ENCODE measurements around the gene LPAR2. TPM values are rescaled to one million over a fixed set of nuclear protein-coding genes. Genes with fewer than 3 reads are reported as not detected.

LPAR2 gene
- total RNA-seq, 8 experiments from 2014 or later: 1.3 to 30.2 (median 18.2) TPM

DNA sequence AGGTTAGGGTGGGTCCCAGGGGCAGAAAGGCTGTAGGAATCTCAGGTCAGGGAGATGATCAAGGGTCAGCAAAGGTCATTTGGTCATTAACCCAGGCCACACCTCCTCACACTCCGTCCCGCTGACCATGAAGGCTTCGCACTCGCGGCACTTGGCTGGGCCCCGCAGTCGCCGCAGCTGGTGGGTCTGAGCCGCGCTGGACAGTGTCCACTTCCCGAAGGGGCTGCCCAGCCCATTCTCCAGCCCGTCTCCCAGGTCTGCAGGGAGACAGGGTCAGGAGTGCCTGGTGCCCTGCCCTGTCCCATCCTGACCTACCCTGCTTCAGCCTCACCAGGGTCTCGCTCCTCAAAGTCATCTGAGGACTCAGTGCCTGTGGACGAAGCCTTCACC lies 7.3 kb upstream of the LPAR2 start:
- no peak overlapping the region for H3K27ac ChIP-seq
- ATAC-seq (replicated peaks in 6 of 8): no peak
- H3K4me1 ChIP-seq (replicated peaks in 1 of 2): no peaks in the 10 kb centered on the region
- H3K4me3 ChIP-seq: no peak overlapping the region
- 95 to 100% (median 98%) methylated on average over 2 to 14 of the region's 14 CpGs; no CpG with 5 or more reads in 6 of the 10 experiments for WGBS, 10 experiments
- in situ Hi-C loops (cut with MboI; ENCODE audit: low pct_unique_long_range_greater_than_20kb in 2 of 9, low sequenced_read_pairs in 9 of 9, unreplicated experiment in 9 of 9): loop anchor here in 3 of 9 experiments (25.0 kb wide), 1 partner anchor 98 kb away; the partner anchor contains the start of genes CILP2 (in 3 of the 3) and YJEFN3 (in 3 of the 3)

DNA sequence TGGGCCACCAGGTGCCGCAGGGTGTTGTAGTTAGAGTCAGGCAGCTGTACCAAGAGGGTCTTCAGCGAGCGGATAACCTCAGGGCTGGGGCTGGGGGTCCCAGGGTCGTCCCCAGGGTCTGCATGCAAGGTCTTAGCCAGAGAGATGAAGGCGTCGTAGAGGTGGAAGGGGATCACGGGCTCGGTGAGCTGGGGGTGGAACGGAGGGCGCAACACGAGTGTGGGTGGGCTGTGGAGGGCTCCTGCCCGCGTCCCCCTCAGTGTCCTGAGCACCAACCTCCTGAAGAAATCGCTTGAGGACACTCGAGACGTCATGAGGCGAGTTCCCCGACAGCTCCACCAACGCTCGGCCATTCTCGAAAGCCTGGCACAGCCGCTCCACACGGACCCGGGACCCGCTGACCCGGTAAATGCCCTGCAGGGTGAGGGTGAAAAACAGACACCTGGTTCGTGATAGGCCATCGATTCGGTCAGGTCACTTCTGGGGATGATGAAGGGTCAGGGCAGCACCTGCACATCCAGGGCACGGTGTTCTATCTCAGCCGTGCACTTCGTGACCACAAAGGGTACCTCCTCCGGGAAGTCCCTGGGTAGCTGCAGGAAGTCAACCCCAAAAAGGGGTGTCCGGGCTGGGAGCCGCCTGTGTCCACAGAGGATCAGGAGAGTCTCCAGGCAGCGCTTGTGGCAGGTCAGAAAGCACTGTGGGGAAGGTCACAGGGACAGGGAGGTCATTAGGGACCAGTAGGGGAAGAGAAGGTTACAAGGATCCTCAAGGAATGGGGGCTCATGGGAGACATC lies 6.7 kb upstream of the LPAR2 start:
- WGBS, 10 experiments: 88 to 100% (median 100%) methylated on average over 1 to 7 of the region's 36 CpGs; no CpG with 5 or more reads in 4 of the 10 experiments
- no peak overlapping the region for H3K4me3 ChIP-seq
- H3K27ac ChIP-seq: no peak overlapping the region
- no peaks in the 10 kb centered on the region for H3K4me1 ChIP-seq (replicated peaks in 1 of 2)
- in situ Hi-C loops (cut with MboI; ENCODE audit: low pct_unique_long_range_greater_than_20kb in 2 of 9, low sequenced_read_pairs in 9 of 9, unreplicated experiment in 9 of 9): loop anchor here in 3 of 9 experiments (25.0 kb wide), 1 partner anchor 97 kb away; the partner anchor contains the start of genes CILP2 (in 3 of the 3) and YJEFN3 (in 3 of the 3)
- ATAC-seq (replicated peaks in 6 of 8): no peak

DNA sequence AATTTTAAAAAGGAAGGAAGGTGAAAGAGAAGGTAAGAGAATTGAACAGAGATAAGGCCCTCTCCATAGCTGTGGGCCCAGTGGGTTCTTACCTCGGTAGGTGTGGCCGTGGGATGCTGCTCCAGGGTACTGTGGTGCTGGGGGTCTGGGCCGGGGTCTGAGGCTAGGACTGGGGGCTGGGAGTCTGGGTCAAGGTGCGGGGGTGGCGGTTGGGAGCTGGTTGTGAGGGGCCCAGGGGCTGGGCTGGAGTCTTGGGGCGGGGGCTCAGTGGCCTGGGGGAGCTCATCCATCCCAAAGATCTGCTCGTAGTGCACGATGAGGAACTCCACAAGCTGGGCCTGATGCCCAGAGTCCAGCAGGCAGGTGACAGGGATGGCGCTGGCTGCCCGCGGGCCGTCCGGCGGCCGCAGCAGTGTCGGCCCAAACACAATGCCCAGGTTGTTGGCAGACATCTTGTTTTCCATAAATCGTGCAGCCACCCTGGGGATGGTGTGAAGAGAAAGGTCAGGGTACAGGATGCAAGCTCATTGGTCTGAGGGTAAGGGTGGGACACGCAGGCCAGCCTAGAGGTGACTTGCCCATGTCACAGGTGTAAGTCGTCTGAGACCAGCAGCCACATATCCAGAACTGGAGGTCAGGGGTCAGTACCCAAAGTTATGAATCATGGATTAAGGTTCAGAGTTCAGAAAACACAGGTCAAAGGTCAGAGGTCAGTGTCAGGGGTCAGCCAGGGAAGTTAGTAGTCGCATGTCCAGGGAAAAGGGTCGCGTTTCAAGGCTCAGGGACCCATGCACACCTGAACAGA lies 5.9 kb upstream of the LPAR2 start:
- no peak overlapping the region for H3K4me3 ChIP-seq
- no peak for ATAC-seq (replicated peaks in 6 of 8)
- no peak overlapping the region for H3K27ac ChIP-seq
- peaks cover 0 to 1% of the 10 kb centered on the region in 2 donors for H3K4me1 ChIP-seq (replicated peaks in 1 of 2)
- in situ Hi-C loops (cut with MboI; ENCODE audit: low pct_unique_long_range_greater_than_20kb in 2 of 9, low sequenced_read_pairs in 9 of 9, unreplicated experiment in 9 of 9): loop anchor here in 3 of 9 experiments (25.0 kb wide), 1 partner anchor 97 kb away; the partner anchor contains the start of genes CILP2 (in 3 of the 3) and YJEFN3 (in 3 of the 3)
- 50 to 82% (median 54%) methylated on average over 1 to 5 of the region's 22 CpGs; no CpG with 5 or more reads in 7 of the 10 experiments for WGBS, 10 experiments

DNA sequence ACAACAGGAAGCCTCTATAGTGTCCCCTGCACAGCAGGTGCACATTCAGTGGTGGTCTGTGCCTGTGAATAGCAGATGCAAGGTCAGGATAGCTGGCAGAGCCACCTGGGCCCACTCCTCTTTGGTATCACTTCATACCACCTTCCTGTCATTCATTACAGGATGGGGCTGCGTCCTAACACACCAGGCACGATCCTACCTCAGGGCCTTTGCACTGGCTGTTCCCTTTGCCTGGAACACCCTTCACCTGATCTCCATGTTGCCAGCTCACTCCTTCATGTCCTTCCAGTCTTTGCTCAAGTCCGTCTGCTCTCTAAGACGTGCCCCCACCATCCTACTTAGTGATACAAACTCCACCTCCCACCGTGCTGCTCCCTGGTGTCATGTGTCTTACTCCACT lies 4.6 kb upstream of the LPAR2 start:
- in situ Hi-C loops (cut with MboI; ENCODE audit: low pct_unique_long_range_greater_than_20kb in 2 of 9, low sequenced_read_pairs in 9 of 9, unreplicated experiment in 9 of 9): loop anchor here in 3 of 9 experiments (25.0 kb wide), 1 partner anchor 95 kb away; the partner anchor contains the start of genes CILP2 (in 3 of the 3) and YJEFN3 (in 3 of the 3)
- no peak for ATAC-seq (replicated peaks in 6 of 8)
- WGBS, 10 experiments: 67 to 100% (median 90%) methylated on average over 1 to 3 of the region's 5 CpGs; no CpG with 5 or more reads in 1 of the 10 experiments

DNA sequence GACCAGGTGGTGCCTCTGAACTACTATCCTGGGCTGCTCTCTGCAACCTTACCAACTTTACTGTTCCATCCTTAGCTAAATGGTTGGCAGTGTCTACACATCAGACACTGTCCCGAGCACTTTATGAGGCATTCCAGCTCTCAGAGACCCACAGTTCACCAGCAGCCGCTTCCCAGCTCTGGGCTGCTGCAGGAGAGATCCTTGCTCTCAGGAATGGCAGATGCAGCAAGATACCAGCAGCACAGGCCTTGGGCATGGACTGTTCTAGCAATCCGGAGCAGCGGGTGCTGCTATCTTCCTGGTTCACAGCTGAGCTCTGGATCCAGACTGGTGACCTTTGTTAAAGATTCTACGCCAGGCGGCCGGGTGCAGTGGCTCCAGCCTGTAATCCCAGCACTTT lies 3.3 kb upstream of the LPAR2 start:
- no peak overlapping the region for H3K27ac ChIP-seq
- H3K4me1 ChIP-seq (replicated peaks in 1 of 2): peaks cover 3 to 4% of the 10 kb centered on the region in 2 donors
- 57 to 100% (median 75%) methylated on average over 1 to 4 of the region's 7 CpGs; no CpG with 5 or more reads in 4 of the 10 experiments for WGBS, 10 experiments
- no peak overlapping the region for H3K4me3 ChIP-seq
- no peak for ATAC-seq (replicated peaks in 6 of 8)
- in situ Hi-C loops (cut with MboI; ENCODE audit: low pct_unique_long_range_greater_than_20kb in 2 of 9, low sequenced_read_pairs in 9 of 9, unreplicated experiment in 9 of 9): loop anchor here in 3 of 9 experiments (25.0 kb wide), 1 partner anchor 94 kb away; the partner anchor contains the start of genes CILP2 (in 3 of the 3) and YJEFN3 (in 3 of the 3)

More for the DNA sequence above, 4.6 kb upstream of the LPAR2 start:
- Histone ChIP-seq H3K4me3 (no peak overlapping the region), H3K27ac (no peak overlapping the region), H3K4me1 (replicated peaks in 1 of 2) (peaks cover 0 to 2% of the 10 kb centered on the region in 2 donors)

DNA sequence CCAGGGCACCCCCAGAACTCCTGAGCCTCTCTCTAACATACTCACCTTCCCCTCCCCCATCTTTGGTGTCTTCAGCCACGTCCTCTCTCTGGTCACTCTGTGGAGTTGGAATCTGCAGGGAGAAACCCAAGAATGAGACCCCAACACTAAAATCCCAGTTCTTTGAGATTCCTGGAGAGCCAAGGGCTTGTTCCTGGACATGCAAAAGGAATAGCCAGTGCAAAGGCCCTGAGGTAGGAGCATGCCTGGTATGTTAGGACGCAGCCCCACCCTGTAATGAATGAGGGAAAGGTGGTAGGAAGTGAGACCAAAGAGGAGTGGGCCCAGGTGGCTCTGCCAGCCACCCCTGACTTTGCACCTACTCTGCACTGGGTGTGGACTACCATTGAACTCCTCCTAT lies 2.4 kb upstream of the LPAR2 start:
- WGBS, 10 experiments: 20 to 100% (median 70%) methylated on average over 1 of the region's 2 CpGs; no CpG with 5 or more reads in 6 of the 10 experiments
- Histone ChIP-seq H3K4me1 (replicated peaks in 1 of 2) (peaks cover 3 to 6% of the 10 kb centered on the region in 2 donors), H3K4me3 (no peak overlapping the region), H3K27ac (no peak overlapping the region)
- no peak for ATAC-seq (replicated peaks in 6 of 8)
- in situ Hi-C loops (cut with MboI; ENCODE audit: low pct_unique_long_range_greater_than_20kb in 2 of 9, low sequenced_read_pairs in 9 of 9, unreplicated experiment in 9 of 9): loop anchor here in 3 of 9 experiments (25.0 kb wide), 1 partner anchor 93 kb away; the partner anchor contains the start of genes CILP2 (in 3 of the 3) and YJEFN3 (in 3 of the 3)

DNA sequence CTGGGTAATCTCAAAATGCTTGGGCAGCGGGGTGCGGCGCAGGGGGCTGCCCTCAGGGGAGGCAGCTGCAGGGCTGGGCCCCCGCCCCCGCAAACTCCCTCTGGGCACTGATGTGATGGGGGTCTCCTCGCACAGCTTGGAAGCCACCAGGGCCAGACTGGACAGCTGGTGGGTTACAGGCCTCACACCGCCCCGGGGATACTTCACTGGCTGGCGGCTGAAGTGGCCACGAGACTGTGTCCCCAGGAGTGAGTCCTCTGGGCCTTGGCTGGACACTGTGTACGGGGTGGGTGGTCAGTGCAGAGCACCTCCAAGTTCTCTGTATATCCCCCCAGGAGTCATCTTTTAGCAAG lies 2.0 kb upstream of the LPAR2 start:
- ATAC-seq (replicated peaks in 6 of 8): no peak
- H3K4me1 ChIP-seq (replicated peaks in 1 of 2): peaks cover 3 to 6% of the 10 kb centered on the region in 2 donors
- WGBS, 10 experiments: 80 to 100% (median 89%) methylated on average over 1 to 6 of the region's 11 CpGs; no CpG with 5 or more reads in 6 of the 10 experiments
- no peak overlapping the region for H3K4me3 ChIP-seq
- in situ Hi-C loops (cut with MboI; ENCODE audit: low pct_unique_long_range_greater_than_20kb in 2 of 9, low sequenced_read_pairs in 9 of 9, unreplicated experiment in 9 of 9): loop anchor here in 3 of 9 experiments (25.0 kb wide), 1 partner anchor 93 kb away; the partner anchor contains the start of genes CILP2 (in 3 of the 3) and YJEFN3 (in 3 of the 3)
- no peak overlapping the region for H3K27ac ChIP-seq

DNA sequence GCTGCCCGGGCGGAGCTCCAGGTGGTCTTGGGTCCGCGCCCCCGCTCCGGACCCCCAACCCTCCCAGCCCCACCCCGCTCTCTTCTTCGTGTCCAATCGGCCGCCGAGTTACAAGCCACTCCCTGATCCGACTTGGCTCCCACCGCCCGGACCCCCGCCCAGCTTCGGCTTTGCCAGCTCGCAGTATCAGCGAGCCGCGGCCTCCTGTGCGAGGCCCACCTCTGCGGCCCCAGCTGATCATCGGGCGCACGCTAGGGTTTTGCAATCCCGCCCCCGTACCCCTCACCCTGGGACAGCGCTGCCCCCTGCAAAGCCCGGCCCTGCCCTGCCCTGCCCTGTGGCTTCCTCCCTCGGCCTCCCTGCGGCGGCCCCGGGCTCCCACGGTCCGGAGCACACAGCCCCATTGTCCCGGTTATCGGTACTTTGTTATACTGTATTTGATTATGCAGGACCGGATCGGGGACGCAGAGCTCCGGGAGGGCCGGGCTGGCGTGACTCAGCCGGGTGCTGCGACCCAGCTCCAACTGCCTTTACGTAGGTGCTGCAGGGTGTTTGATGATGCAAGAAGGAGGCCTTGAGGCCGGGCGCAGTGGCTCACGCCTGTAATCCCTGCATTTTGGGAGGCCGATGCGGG lies 598 bp upstream of the LPAR2 start:
- peak in 7 of 8 experiments; percentile 20 to 87 (median 74) for ATAC-seq (replicated peaks in 6 of 8)
- Histone ChIP-seq H3K4me1 (replicated peaks in 1 of 2) (peaks cover 3 to 6% of the 10 kb centered on the region in 2 donors), H3K4me3 (peak overlapping the region; percentile 44 to 61 (median 59)), H3K27ac (peak overlapping the region; percentile 80 to 81)
- in situ Hi-C loops (cut with MboI; ENCODE audit: low pct_unique_long_range_greater_than_20kb in 2 of 9, low sequenced_read_pairs in 9 of 9, unreplicated experiment in 9 of 9): loop anchor here in 3 of 9 experiments (25.0 kb wide), 1 partner anchor 91 kb away; the partner anchor contains the start of genes CILP2 (in 3 of the 3) and YJEFN3 (in 3 of the 3)
- 13 to 80% (median 55%) methylated on average over 2 to 3 of the region's 51 CpGs; no CpG with 5 or more reads in 7 of the 10 experiments for WGBS, 10 experiments

DNA sequence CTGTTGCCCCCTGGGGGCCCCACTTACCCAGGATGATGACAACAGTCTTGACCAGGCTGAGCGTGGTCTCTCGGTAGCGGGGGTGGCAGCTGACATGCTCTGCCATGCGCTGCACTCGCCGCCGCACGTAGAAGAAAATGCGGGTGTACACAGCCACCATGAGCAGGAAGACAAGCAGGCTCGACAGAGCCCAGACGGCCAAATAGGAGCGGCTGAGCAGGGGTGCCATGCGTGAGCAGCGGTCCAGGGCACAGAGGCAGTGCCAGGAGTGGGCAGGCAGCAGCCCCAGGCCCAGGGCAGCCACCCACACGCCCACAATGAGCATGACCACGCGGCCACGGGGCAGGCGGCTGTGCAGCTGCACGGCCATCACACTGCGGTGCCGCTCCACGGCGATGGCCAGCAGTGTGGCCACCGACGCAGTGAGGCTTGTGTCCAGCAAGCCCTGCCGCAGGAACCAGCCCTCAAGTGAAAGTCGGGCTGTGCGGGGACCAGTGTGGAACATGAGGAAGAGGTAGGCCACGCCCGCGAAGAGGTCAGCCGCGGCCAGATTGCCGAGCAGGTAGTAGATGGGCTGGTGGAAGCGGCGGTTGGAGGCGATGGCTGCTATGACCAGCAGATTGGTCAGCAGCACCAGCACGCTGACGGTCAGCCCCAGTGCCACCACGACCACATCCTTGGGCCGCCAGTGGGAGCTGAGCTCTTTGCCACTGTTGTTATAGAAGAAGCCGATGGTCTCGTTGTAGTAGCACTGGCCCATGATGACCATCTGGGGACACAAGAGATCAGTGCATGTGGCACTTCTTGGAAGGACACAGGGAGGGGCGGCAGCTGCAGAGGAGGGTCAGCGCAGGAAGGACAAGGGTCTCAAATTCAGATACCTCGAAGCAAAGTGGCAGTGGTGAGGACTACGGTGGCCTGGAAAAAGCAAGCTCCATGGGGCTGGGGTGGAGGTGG lies 1.2 kb downstream of the LPAR2 start:
- no peak overlapping the region for H3K27ac ChIP-seq
- H3K4me3 ChIP-seq: peak overlapping the region in 2 of 5 donors; percentile 44 to 61
- ATAC-seq (replicated peaks in 6 of 8): no peak
- 50 to 100% (median 90%) methylated on average over 1 to 23 of the region's 48 CpGs; no CpG with 5 or more reads in 1 of the 10 experiments for WGBS, 10 experiments
- in situ Hi-C loops (cut with MboI; ENCODE audit: low pct_unique_long_range_greater_than_20kb in 2 of 9, low sequenced_read_pairs in 9 of 9, unreplicated experiment in 9 of 9): loop anchor here in 3 of 9 experiments (25.0 kb wide), 1 partner anchor 89 kb away; the partner anchor contains the start of genes CILP2 (in 3 of the 3) and YJEFN3 (in 3 of the 3)
- H3K4me1 ChIP-seq (replicated peaks in 1 of 2): peaks cover 3 to 6% of the 10 kb centered on the region in 2 donors

DNA sequence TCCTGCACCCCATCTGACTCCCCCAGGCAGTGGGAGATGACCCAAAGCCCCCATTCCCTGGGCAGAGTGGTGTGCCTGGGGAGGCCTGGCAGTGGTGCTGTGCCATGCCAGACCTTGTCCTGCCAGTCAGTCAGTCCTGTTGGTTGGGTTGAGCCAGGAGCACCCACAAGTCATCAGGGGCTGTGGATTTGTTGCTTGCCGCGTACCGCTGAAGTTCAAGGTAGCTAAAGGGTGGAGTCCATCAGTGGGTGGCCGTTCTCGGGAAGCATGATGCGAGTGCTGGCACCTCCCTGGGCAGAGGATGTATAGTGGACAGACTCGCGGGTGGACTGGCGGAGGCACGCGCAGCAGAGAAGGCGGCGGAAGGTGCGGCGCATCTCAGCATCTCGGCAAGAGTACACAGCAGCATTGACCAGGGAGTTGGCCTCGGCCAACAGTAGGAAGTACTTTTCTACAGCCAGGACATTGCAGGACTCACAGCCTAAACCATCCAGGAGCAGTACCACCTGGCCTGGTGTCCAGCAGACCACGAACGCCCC lies 3.9 kb downstream of the LPAR2 start:
- Histone ChIP-seq H3K4me3 (no peak overlapping the region), H3K4me1 (replicated peaks in 1 of 2) (peaks cover 13 to 16% of the 10 kb centered on the region in 2 donors), H3K27ac (no peak overlapping the region)
- in situ Hi-C loops (cut with MboI; ENCODE audit: low pct_unique_long_range_greater_than_20kb in 2 of 9, low sequenced_read_pairs in 9 of 9, unreplicated experiment in 9 of 9): no loop called here
- no peak for ATAC-seq (replicated peaks in 6 of 8)
- 72 to 100% (median 91%) methylated on average over 2 to 6 of the region's 19 CpGs; no CpG with 5 or more reads in 5 of the 10 experiments for whole genome bisulfite sequencing, 10 experiments

DNA sequence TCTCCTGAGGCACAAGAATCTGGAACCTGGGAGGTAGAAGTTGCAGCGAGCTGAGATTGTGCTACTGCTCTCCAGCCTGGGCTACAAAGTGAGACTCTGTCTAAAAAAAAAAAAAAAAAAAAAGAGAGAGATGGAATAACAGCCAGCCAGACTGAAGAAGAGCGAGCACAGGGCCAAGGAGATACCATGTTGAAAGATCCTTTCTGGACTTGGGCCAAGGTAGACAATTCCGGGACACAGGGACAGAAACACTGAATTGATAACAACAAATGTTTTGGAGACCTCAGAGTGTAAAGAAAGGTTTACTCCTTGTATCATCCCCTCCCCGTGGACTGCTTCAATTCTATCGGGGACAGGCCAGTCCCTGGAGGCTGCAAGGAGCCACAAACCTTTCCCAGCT lies 4.6 kb downstream of the LPAR2 start:
- Histone ChIP-seq H3K4me3 (no peak overlapping the region), H3K27ac (no peak overlapping the region), H3K4me1 (replicated peaks in 1 of 2) (peaks cover 12 to 18% of the 10 kb centered on the region in 2 donors)
- 44 to 100% (median 73%) methylated on average over 1 to 4 of the region's 5 CpGs; no CpG with 5 or more reads in 2 of the 10 experiments for WGBS, 10 experiments
- ATAC-seq (replicated peaks in 6 of 8): no peak
- in situ Hi-C loops (cut with MboI; ENCODE audit: low pct_unique_long_range_greater_than_20kb in 2 of 9, low sequenced_read_pairs in 9 of 9, unreplicated experiment in 9 of 9): no loop called here

Measured in motor neuron (in vitro differentiated cells).